Left lung (tissue), 10 donors: Measurements from ENCODE around the gene GGTLC1. TPM values are rescaled to one million over a fixed set of nuclear protein-coding genes. Genes with fewer than 3 reads are reported as not detected.

Experiments used
- ATAC-seq: fragments of 200-7000 bp; cut with Tn5 transposase; one replicate; pipeline ENCODE4 v1.9.1; 2020; ENCODE audit warnings: moderate library complexity
- DNase-seq, 4 donors: peaks; one replicate each; pipeline ENCODE4 v3.0.0-alpha.2; 2013 to 2020
- H3K27ac ChIP-seq, 2 donors: fragments of 200-600 bp; sonication (generic) in 1 of 2; one replicate each; pipeline versions ENCODE4 v1.5.0 to v1.8.0; 2020 to 2021
- H3K27me3 ChIP-seq, 2 donors: fragments of 200-600 bp; sonication (generic) in 1 of 2; one replicate each; pipeline versions ENCODE4 v1.5.0 to v1.8.0; 2020 to 2021
- H3K36me3 ChIP-seq, 2 donors: fragments of 200-600 bp; sonication (generic) in 1 of 2; one replicate each; pipeline versions ENCODE4 v1.5.0 to v1.8.0; 2020 to 2021
- H3K4me1 ChIP-seq, 2 donors: fragments of 200-600 bp; one replicate each; pipeline ENCODE4 v1.8.0; 2021
- H3K4me3 ChIP-seq, 2 donors: fragments of 200-600 bp; sonication (generic) in 1 of 2; one replicate each; pipeline versions ENCODE4 v1.5.0 to v1.8.0; 2020 to 2021; ENCODE audit warnings: mild to moderate bottlenecking in 1 of 2
- H3K9me3 ChIP-seq, 2 donors: fragments of 200-600 bp; sonication (generic) in 1 of 2; one replicate each; pipeline versions ENCODE4 v1.5.0 to v1.8.0; 2020 to 2021
- intact Hi-C, 2 donors: fragments of 100-400 bp; cut with DNase I; formaldehyde crosslinking; loops; one replicate each; pipeline versions ENCODE4 v1.11.2 to v1.14.2; 2022
- polyA plus RNA-seq, 6 donors: library from polyadenylated mRNA; unstranded; fragments of 120-200 nt; gene quantifications; one replicate each; pipeline ENCODE4 v1.2.1, GENCODE V29; 2013; ENCODE audit not compliant: insufficient read length in 6 of 6
- total RNA-seq, 2 donors: library from RNA; stranded (reverse); fragmentation: NEBNext Ultra II Directional; extraction: Animal tissue kit (Norgen Biotek cat#: 25700); gene quantifications; one replicate each; pipeline ENCODE4 v1.2.1, GENCODE V29; 2021
- TF ChIP-seq, protein P1 (sequence below), 2 donors: fragments of 200-600 bp; sonication (generic) in 1 of 2; IDR thresholded peaks; one replicate each; pipeline versions ENCODE4 v1.5.0 to v1.8.0; 2021; ENCODE audit warnings: antibody characterized with exemption in 2 of 2
- donor health status: DM: no; HTN: yes; CAD: no.
- donor health status: DM: no; HTN: no; CAD: no.

Gene GGTLC1
- total and polyA plus RNA-seq, 8 donors, result 1.3 to 22.4 (median 1.6) TPM

- TF ChIP-seq, protein P1, sequence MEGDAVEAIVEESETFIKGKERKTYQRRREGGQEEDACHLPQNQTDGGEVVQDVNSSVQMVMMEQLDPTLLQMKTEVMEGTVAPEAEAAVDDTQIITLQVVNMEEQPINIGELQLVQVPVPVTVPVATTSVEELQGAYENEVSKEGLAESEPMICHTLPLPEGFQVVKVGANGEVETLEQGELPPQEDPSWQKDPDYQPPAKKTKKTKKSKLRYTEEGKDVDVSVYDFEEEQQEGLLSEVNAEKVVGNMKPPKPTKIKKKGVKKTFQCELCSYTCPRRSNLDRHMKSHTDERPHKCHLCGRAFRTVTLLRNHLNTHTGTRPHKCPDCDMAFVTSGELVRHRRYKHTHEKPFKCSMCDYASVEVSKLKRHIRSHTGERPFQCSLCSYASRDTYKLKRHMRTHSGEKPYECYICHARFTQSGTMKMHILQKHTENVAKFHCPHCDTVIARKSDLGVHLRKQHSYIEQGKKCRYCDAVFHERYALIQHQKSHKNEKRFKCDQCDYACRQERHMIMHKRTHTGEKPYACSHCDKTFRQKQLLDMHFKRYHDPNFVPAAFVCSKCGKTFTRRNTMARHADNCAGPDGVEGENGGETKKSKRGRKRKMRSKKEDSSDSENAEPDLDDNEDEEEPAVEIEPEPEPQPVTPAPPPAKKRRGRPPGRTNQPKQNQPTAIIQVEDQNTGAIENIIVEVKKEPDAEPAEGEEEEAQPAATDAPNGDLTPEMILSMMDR (IDR thresholded peaks at IDR 0.05), result no peak
- Histone ChIP-seq H3K9me3 (no peaks in the 10 kb centered on the region), H3K27me3 (no peaks in the 10 kb centered on the region), H3K4me1 (no peaks in the 10 kb centered on the region), H3K27ac (no peak overlapping the region), H3K36me3 (no peaks in the 10 kb centered on the region), H3K4me3 (no peak overlapping the region)
- ATAC-seq (no peak), DNase-seq (no peak)
- intact Hi-C loops, result no loop called here
Observed at GRCh38 chr20:23946206-23946605, 42.4 kb downstream of the GGTLC1 start.

- Histone ChIP-seq H3K4me3 (no peak overlapping the region), H3K36me3 (no peaks in the 10 kb centered on the region), H3K27ac (no peak overlapping the region), H3K27me3 (no peaks in the 10 kb centered on the region), H3K4me1 (no peaks in the 10 kb centered on the region), H3K9me3 (peaks cover 0 to 3% of the 10 kb centered on the region in 2 donors)
- intact Hi-C loops, result no loop called here
- no peak for ATAC-seq
- TF ChIP-seq, protein P1 (IDR thresholded peaks at IDR 0.05), result no peak
- DNase-seq, result no peak
Observed at GRCh38 chr20:23943304-23943703, 45.3 kb downstream of the GGTLC1 start.

DNA sequence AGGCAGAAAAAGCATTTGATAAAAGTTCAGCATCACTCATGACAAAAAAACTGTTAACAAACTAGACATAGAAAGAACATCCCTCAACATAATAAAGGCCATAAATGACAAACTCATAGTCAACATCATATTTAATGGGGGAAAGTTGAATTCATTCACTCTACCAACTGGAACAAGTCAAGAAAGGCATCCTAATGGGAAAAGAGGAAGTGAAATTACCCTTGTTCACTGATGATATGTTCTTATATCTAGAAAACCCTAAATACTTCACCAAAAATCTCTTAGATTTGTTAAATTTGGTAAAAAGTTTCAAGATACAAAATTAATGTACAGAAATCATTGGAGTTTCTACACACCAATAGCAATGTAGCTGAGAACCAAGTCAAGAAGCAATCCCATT is 48.9 kb downstream of the GGTLC1 start:
- no peak for ATAC-seq
- no peaks in the 10 kb centered on the region for H3K36me3 ChIP-seq
- peaks cover 0 to 4% of the 10 kb centered on the region in 2 donors for H3K27me3 ChIP-seq
- TF ChIP-seq, protein P1 (IDR thresholded peaks at IDR 0.05), result no peak
- no peaks in the 10 kb centered on the region for H3K4me1 ChIP-seq
- no peak overlapping the region for H3K4me3 ChIP-seq
- H3K27ac ChIP-seq, result no peak overlapping the region
- peaks cover 0 to 3% of the 10 kb centered on the region in 2 donors for H3K9me3 ChIP-seq
- intact Hi-C loops, result no loop called here
- no peak for DNase-seq

- TF ChIP-seq, protein P1 (IDR thresholded peaks at IDR 0.05), result no peak
- intact Hi-C loops, result no loop called here
- peaks cover 0 to 3% of the 10 kb centered on the region in 2 donors for H3K9me3 ChIP-seq
- H3K4me1 ChIP-seq, result no peaks in the 10 kb centered on the region
- H3K27ac ChIP-seq, result no peak overlapping the region
- H3K27me3 ChIP-seq, result peaks cover 0 to 4% of the 10 kb centered on the region in 2 donors
- DNase-seq, result no peak
- ATAC-seq, result no peak
- no peak overlapping the region for H3K4me3 ChIP-seq
- H3K36me3 ChIP-seq, result no peaks in the 10 kb centered on the region
Observed at GRCh38 chr20:23939063-23939462, 49.5 kb downstream of the GGTLC1 start.

DNA sequence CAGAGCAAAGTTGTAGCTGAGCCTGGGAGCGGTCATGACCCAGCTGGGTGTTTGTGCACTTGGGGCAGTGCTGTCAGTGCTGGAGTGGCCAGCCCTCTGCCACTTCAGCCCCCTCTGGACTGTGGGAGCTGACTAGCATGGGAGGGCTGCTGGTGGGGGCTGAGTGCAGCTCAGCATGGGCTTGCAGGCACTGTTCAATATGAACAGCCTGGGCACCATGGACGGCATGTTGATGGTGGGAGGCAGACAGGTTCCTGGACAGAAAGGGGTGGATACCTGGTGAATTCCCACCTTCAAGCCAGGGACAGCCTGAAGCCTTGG is 50.5 kb downstream of the GGTLC1 start:
- Histone ChIP-seq H3K27ac (no peak overlapping the region), H3K9me3 (peaks cover 0 to 3% of the 10 kb centered on the region in 2 donors), H3K4me3 (no peak overlapping the region), H3K4me1 (no peaks in the 10 kb centered on the region), H3K27me3 (peaks cover 0 to 4% of the 10 kb centered on the region in 2 donors), H3K36me3 (no peaks in the 10 kb centered on the region)
- DNase-seq (no peak), ATAC-seq (no peak)
- intact Hi-C loops, result no loop called here
- TF ChIP-seq, protein P1 (IDR thresholded peaks at IDR 0.05), result no peak
